PFSK-1 (cell line): ENCODE results near the gene C2.

Experiments
- POLR2AphosphoS5 ChIP-seq: IDR thresholded peaks from 2 replicates; pipeline ENCODE4 v1.6.1; 2012; ENCODE audit warnings: low read depth, mild to moderate bottlenecking, control low read depth, low read length, moderate library complexity
- REST ChIP-seq, 2 experiments: IDR thresholded peaks; 2 replicates each; pipeline versions ENCODE4 v1.6.1 to v1.8.0; 2011 to 2012; ENCODE audit warnings: low read depth in 2 of 2, low read length in 2 of 2, control low read depth in 1 of 2, inconsistent platforms in 1 of 2, mild to moderate bottlenecking in 1 of 2, moderate library complexity in 1 of 2; ENCODE audit not compliant: insufficient read depth in 1 of 2
- SIN3A ChIP-seq: IDR thresholded peaks from 2 replicates; pipeline ENCODE4 v1.6.1; 2012; ENCODE audit warnings: mild to moderate bottlenecking, low read length, moderate library complexity, borderline replicate concordance; ENCODE audit not compliant: insufficient read depth

- no peak for TF ChIP-seq REST (IDR thresholded peaks at IDR 0.05; ENCODE audit: insufficient read depth in 1 of 2, low read depth in 2 of 2, low read length in 2 of 2)
- no peak for TF ChIP-seq SIN3A
- TF ChIP-seq POLR2AphosphoS5 = no peak
Measured at GRCh38 chr6:31946370-31946885, 18.9 kb downstream of the C2 start.
